AG04449 (cell line): ENCODE data around the gene PSMA1.
"Not testable (repeated sequence)": the region's sequence is repeated elsewhere in the genome, so short reads cannot be mapped to it uniquely, and the experiment has no call there.

Source experiments
- CTCF ChIA-PET: fragments of 350-600 bp; formaldehyde crosslinking; extraction: SDS; loops from one replicate; lab custom pipeline; 2021; ENCODE audit warnings: antibody characterized with exemption; lab: Yijun Ruan, JAX
- POLR2A ChIA-PET: fragments of 400-600, 350-600 bp; formaldehyde crosslinking; extraction: SDS; loops from one replicate; lab custom pipeline; 2020; ENCODE audit warnings: antibody characterized with exemption, inconsistent platforms; lab: Yijun Ruan, JAX
- DNase-seq: peaks from one replicate; pipeline ENCODE4 v3.0.0-alpha.2; 2010; ENCODE audit warnings: low read depth, low spot score
- H3K4me3 ChIP-seq: 2 replicates; pipeline ENCODE4 v1.5.1; 2011; ENCODE audit warnings: low read depth, mild to moderate bottlenecking, control low read depth, low read length
- TF ChIP-seq, protein P1 (sequence below): IDR thresholded peaks from one replicate; pipeline ENCODE4 v1.5.1; 2011; ENCODE audit warnings: mild to moderate bottlenecking, moderate library complexity, low read length, control low read depth, inconsistent platforms; ENCODE audit not compliant: insufficient read depth; ENCODE audit errors: missing control alignments

PSMA1 gene

DNA sequence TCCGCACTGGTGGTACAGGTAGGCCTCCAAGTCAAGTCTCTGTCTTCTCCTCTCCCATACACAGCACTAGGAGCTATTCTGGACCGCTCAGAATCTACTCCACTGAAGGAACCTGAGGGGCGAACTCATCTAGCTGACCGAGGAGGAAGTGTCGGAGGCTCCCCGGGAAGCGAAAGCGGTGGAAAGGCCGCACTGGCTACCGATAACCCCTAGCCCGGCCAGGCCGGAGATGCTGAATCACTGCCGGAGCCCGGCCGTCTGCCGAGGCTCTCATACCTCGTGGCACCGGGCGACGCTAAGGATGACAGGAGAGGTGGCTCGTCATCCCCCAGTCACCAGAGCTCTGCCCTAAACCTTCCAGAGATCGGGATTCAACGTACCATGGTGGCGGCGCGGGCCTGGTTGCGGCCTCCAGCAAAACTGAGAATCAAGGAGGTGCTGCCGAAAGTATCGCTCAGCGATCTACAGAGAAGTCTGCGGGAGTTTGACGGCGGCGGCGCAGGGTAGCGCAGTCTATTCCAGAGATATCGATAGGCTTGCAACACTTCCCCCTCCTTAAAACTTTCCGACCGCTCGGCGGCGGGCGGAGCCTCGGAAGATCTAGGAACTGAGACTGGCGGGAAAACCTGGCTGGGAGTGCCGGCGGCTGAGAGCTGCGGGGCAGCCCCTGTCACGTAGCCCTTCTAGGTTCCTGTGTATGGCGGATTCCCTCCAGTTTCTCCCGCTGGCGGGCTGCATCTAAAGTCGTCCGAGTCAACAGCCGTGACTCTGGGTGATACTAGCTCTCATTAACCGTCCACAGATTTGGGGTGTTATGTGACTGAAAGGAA is at the start of gene PSMA1:
Gene PSMA1 (minus strand): TSS at position 470 of the 830 bp plus-strand sequence. CDS start 87 bp downstream, at position 383.
- DNase-seq: peak; percentile 78
- TF ChIP-seq, protein P1, sequence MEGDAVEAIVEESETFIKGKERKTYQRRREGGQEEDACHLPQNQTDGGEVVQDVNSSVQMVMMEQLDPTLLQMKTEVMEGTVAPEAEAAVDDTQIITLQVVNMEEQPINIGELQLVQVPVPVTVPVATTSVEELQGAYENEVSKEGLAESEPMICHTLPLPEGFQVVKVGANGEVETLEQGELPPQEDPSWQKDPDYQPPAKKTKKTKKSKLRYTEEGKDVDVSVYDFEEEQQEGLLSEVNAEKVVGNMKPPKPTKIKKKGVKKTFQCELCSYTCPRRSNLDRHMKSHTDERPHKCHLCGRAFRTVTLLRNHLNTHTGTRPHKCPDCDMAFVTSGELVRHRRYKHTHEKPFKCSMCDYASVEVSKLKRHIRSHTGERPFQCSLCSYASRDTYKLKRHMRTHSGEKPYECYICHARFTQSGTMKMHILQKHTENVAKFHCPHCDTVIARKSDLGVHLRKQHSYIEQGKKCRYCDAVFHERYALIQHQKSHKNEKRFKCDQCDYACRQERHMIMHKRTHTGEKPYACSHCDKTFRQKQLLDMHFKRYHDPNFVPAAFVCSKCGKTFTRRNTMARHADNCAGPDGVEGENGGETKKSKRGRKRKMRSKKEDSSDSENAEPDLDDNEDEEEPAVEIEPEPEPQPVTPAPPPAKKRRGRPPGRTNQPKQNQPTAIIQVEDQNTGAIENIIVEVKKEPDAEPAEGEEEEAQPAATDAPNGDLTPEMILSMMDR: peak; percentile 5
- H3K4me3 ChIP-seq: peak within 1 kb of the TSS; percentile 93
- POLR2A ChIA-PET: interaction anchor here (0.9 to 1.5 kb wide), 2 partner anchors 20 to 372 kb away, joined by 3 to 7 read pairs; partner anchors contain the start of genes COPB1 and CYP2R1
- CTCF ChIA-PET: interaction anchor here (0.9 to 1.1 kb wide), 2 partner anchors 10 to 20 kb away, joined by 5 read pairs; partner anchors contain the start of gene COPB1

DNA sequence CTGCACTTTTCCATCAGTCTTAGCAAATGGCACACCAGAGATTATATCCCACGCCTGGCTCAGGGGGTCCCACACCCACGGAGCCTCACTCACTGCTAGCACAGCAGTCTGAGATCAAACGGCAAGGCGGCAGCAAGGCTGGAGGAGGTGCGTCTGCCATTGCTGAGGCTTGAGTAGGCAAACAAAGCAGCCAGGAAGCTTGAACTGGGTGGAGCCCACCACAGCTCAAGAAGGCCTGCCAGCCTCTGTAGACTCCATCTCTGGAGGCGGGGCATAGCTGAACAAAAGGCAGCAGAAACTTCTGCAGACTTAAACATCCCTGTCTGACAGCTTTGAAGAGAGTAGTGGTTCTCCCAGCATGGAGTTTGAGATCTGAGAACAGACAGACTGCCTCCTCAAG is 49.3 kb upstream of the PSMA1 start:
- H3K4me3 ChIP-seq, CTCF ChIA-PET, POLR2A ChIA-PET, DNase-seq: not testable (repeated sequence)

DNA sequence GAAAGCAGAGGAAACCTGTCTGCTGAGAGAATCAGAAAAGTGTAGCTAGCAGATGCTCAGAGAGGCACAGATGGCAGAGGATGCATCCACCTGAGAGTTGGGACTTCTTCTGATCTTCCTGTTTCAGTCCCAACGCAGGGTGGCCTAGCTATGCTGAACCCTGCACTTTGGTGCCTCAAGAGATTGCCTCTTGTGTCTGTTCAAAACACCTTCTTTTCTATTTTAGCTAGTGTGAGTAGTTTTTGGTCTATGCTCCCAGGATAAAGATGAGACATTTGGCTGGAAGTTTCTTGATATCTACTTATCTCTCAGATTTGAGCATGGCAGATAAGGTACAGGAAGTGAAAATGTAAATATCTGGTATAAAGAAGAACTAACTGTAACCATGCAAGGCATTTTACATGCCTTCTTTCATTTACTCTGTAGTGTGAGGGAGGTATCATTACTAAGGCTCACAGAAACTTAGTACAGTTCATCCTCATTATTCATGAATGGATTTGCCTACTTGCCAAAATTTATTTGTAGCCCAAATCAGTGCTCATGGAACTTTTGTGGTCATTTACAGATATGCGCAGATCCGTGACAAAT is 47.0 kb upstream of the PSMA1 start:
- no peak overlapping the region for H3K4me3 ChIP-seq
- TF ChIP-seq, protein P1: no peak
- ChIA-PET POLR2A (no interaction called here), CTCF (interaction anchor here (0.8 kb wide), 1 partner anchor 611 kb away, joined by 3 read pairs; no protein-coding TSS in a partner anchor)
- no peak for DNase-seq

DNA sequence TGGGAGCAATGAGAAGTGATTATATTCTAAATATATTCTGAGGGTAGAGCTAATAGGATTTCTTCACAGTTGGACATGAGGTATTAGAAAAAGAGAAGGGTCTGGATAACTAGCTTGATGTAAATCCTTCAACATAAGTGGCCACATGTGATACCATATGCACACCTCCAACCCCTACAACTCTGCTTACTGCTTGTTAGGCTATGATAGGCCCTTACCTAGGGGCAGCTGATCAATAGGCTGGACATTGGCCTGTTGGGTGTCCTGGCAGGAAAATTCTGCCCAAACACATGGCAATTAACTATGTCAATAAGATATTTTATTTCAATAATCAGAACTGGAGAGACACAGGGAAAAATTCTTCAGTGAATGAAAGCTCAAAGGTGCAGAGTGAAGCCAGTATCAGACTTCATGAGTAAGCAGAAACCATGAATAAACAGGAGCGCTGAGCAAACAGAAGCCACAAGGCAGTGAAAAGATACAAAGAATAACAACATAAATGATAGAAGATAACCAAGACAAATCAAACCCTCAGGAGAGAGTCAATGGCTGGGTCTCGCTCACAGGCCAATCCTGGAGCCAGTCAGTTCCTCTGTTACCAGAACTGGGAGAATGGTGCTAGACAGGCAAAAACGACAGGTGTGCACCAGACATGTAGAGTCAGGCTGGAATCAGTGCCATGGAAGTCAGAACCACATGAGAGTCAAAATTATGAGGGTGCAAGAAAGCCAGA is 46.3 kb upstream of the PSMA1 start:
- POLR2A ChIA-PET: no interaction called here
- DNase-seq: no peak
- H3K4me3 ChIP-seq: no peak overlapping the region
- TF ChIP-seq, protein P1: no peak
- CTCF ChIA-PET: interaction anchor here (1.1 to 1.2 kb wide), 2 partner anchors 11 to 14 kb away, joined by 3 read pairs; no protein-coding TSS in a partner anchor

DNA sequence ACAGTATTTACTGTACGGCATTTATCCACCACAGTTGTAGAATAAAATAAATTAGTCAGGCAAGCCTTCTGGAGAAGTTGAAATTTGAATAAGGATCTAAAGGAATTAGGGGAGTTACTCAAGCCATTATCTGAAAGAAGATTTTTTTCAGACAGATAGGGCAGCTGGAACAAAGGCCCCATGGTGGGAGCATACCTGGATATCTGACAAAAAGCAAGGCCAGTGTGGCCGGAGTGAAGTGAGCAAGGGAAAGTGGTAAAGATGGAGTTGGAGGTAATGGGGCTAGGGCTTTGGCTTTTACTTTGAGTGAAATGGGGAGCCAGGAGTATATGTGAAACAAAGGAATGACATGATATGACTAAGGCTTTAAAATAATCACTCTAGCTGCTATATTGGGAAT is 45.7 kb upstream of the PSMA1 start:
- TF ChIP-seq, protein P1: no peak
- ChIA-PET POLR2A (no interaction called here), CTCF (interaction anchor here (1.1 to 1.2 kb wide), 2 partner anchors 12 to 14 kb away, joined by 3 read pairs; no protein-coding TSS in a partner anchor)
- H3K4me3 ChIP-seq: no peak overlapping the region
- DNase-seq: no peak

DNA sequence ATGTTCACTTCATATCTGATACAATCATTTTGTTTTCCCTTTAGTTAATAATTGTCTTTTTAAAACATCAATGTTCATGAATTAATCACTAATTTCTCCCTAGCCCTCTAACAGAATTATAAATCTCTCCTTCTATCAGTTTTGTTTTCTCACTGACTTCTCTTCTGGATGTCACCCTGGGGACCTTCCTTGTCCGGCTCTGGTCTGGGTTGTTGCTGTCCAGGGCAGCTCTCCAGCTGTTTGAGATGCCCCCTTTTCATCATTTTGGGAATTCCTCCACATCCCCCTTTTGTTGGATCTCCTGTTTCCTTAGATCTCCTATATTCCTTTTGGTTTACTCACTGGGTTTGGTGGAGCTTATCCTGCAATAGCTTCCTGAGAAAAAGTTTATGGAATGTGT is 35.6 kb upstream of the PSMA1 start:
- no peak overlapping the region for H3K4me3 ChIP-seq
- TF ChIP-seq, protein P1: no peak
- ChIA-PET CTCF (no interaction called here), POLR2A (no interaction called here)
- DNase-seq: no peak
